Ishikawa (cell line): Measurements from ENCODE around the gene CADM1.

ENCODE experiments used
- CEBPB ChIP-seq: IDR thresholded peaks from 2 replicates; pipeline ENCODE4 v1.6.1; 2012
- CREB1 ChIP-seq: IDR thresholded peaks from 2 replicates; pipeline ENCODE4 v1.6.1; 2012; ENCODE audit warnings: low read depth
- EGR1 ChIP-seq: IDR thresholded peaks from 2 replicates; pipeline ENCODE4 v1.6.1; 2012
- EP300 ChIP-seq: IDR thresholded peaks from 2 replicates; pipeline ENCODE4 v1.6.1; 2012; ENCODE audit warnings: borderline replicate concordance
- MAX ChIP-seq: IDR thresholded peaks from 2 replicates; pipeline ENCODE4 v1.6.1; 2012
- NFIC ChIP-seq: IDR thresholded peaks from 2 replicates; pipeline ENCODE4 v1.6.1; 2012
- RAD21 ChIP-seq: IDR thresholded peaks from 2 replicates; pipeline ENCODE4 v1.6.1; 2012; ENCODE audit warnings: low read depth
- TAF1 ChIP-seq: IDR thresholded peaks from 2 replicates; pipeline ENCODE4 v1.6.1; 2012; ENCODE audit warnings: low read depth, mild to moderate bottlenecking
- TCF12 ChIP-seq: IDR thresholded peaks from 2 replicates; pipeline ENCODE4 v1.6.1; 2012; ENCODE audit warnings: low read depth
- USF1 ChIP-seq: IDR thresholded peaks from 2 replicates; pipeline ENCODE4 v1.6.1; 2012
- YY1 ChIP-seq: IDR thresholded peaks from 2 replicates; pipeline ENCODE4 v1.6.1; 2012; ENCODE audit warnings: low read depth
- ZBTB7A ChIP-seq: IDR thresholded peaks from 2 replicates; pipeline ENCODE4 v1.6.1; 2012; ENCODE audit warnings: low read depth

DNA sequence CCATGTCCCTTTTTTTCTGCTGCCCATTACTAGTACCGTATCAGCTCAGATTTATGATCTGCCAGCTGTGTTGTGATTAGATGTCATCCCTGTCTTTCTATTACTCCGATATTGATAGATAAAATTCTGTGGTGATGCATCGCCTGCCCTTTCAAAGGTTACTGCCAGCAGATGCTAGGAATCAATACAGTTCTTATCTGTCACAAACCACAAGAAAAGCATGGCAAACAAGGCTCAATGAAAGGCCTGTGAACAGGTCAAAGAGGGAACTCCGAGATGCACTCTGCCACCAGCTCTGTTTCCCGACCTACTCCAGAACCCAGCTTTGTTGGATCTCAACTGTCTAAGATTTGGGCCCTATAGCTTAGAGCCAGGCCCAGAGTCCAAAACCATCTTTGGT, 246.0 kb downstream of the CADM1 start:
- TF ChIP-seq TCF12 = no peak
- TF ChIP-seq ZBTB7A = no peak
- TF ChIP-seq EP300 = no peak
- no peak for TF ChIP-seq MAX
- TF ChIP-seq RAD21 = no peak
- TF ChIP-seq YY1 = no peak
- no peak for TF ChIP-seq NFIC
- no peak for TF ChIP-seq USF1
- TF ChIP-seq EGR1 = no peak
- no peak for TF ChIP-seq TAF1
- no peak for TF ChIP-seq CREB1
- no peak for TF ChIP-seq CEBPB
